SK-N-SH treated with all-trans-retinoic acid at 6 μM for 48 hours (cell line): ENCODE measurements around the gene SNCG.
"Not testable (repeated sequence)": the region's sequence is repeated elsewhere in the genome, so short reads cannot be mapped to it uniquely, and the experiment has no call there.

Experiments used
- ATAC-seq: fragments of 200-7000 bp; cut with Tn5 transposase; 3 replicates; pipeline ENCODE4 v1.9.1; 2020; ENCODE audit warnings: mild to moderate bottlenecking, moderate library complexity
- ARNTL ChIP-seq: fragments of 450-650 bp; formaldehyde crosslinking; IDR thresholded peaks from 2 replicates; pipeline ENCODE4 v1.5.0; 2020; ENCODE audit warnings: low read depth, mild to moderate bottlenecking, moderate library complexity, borderline replicate concordance
- CREB5 ChIP-seq: fragments of 250-450 bp; sonication (Bioruptor Pico); IDR thresholded peaks from 2 replicates; pipeline ENCODE4 v1.5.1; 2020; ENCODE audit warnings: low read depth, mild to moderate bottlenecking, moderate library complexity
- CSDC2 ChIP-seq: fragments of 250-450 bp; sonication (Bioruptor Pico); IDR thresholded peaks from 2 replicates; pipeline ENCODE4 v1.5.0; 2020; ENCODE audit warnings: mild to moderate bottlenecking, moderate library complexity
- GLIS3 ChIP-seq: fragments of 250-450 bp; sonication (Bioruptor Pico); IDR thresholded peaks from 2 replicates; pipeline ENCODE4 v1.5.0; 2020; ENCODE audit warnings: mild to moderate bottlenecking, moderate library complexity
- PPARA ChIP-seq: fragments of 250-450 bp; sonication (Bioruptor Pico); IDR thresholded peaks from 2 replicates; pipeline ENCODE4 v1.5.0; 2020; ENCODE audit warnings: mild to moderate bottlenecking, borderline replicate concordance
- TOX ChIP-seq: fragments of 250-450 bp; sonication (Bioruptor Pico); IDR thresholded peaks from 2 replicates; pipeline ENCODE4 v1.8.0; 2021; ENCODE audit warnings: mild to moderate bottlenecking, moderate library complexity, borderline replicate concordance
- ZC3H10 ChIP-seq: fragments of 250-450 bp; sonication (Bioruptor Pico); IDR thresholded peaks from 2 replicates; pipeline ENCODE4 v1.5.1; 2021; ENCODE audit warnings: mild to moderate bottlenecking, moderate library complexity

SNCG gene

DNA sequence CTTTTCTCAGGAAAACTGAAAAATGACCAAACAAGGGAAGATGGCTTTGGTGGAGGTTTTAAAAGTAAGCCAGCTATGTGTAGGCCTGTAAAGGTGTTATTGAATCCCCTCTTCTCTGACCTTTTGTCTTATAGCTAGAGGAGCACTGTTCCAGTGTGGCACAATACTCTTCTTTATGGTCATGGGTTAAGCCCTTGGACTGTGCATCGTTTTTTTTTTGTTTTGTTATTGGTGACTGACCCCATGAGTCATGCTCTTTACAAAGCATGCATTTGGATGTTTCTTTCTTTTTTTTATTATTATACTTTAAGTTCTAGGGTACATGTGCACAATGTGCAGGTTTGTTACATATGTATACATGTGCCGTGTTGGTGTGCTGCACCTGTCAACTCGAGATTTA lies 42.1 kb downstream of the SNCG start:
- no peak for ATAC-seq
- TF ChIP-seq CSDC2 (CRISPR knock-in tag): no peak
- TF ChIP-seq GLIS3: no peak
- TF ChIP-seq ARNTL (CRISPR knock-in tag): no peak
- no peak for TF ChIP-seq TOX (CRISPR knock-in tag)
- no peak for TF ChIP-seq ZC3H10 (CRISPR knock-in tag)
- TF ChIP-seq CREB5 (CRISPR knock-in tag): no peak
- no peak for TF ChIP-seq PPARA (CRISPR knock-in tag)

DNA sequence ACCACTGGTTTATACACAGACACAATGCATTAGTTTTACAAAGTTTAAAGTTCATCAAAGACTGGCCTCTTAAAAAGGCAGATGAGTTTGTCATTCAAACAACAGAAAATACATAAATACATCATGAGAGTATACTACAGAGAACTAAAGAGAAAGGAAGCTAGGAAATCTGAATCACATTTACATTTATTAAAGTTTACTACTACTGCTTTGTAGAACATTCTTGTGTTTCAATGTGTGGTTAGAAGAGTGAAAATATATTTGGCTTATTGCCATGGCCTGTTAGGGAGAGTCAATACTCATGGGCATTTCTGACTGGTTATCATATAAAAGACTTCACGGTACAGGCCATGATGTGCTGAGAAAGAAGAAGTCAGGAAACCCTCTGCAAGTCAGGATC lies 48.7 kb downstream of the SNCG start:
- not testable (repeated sequence) for ATAC-seq

DNA sequence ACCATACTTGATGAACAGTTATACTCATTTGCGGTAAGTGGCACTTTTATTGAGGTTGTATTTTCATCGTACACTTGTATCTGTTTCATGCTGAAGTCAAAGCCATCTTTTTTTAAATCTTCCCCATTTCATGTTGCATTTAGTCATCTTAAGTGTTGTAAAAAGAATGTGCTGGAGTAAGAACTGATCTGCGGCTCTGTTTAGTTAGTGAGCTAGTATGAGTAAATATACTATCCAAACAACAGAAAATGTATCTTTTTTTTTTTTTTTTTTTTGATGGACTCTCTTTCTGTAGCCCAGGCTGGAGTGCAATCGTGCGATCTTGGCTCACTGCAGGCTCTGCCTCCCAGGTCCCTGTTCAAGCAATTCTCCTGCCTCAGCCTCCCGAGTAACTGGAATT lies 49.3 kb downstream of the SNCG start:
- not testable (repeated sequence) for ATAC-seq

DNA sequence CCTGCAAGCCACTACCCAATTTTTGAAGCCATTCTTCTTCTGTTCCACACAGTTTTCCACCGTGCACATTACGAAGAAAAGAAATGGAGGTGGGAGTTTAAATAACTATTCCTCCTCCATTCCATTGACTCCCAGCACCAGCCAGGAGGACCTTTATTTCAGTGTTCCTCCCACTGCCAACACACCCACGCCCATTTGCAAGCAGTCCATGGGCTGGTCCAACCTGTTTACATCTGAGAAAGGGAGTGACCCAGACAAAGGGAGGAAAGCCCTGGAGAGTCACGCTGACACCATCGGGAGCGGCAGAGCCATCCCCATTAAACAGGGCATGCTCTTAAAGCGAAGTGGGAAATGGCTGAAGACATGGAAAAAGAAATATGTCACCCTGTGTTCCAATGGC lies 49.9 kb downstream of the SNCG start:
- ATAC-seq: not testable (repeated sequence)

DNA sequence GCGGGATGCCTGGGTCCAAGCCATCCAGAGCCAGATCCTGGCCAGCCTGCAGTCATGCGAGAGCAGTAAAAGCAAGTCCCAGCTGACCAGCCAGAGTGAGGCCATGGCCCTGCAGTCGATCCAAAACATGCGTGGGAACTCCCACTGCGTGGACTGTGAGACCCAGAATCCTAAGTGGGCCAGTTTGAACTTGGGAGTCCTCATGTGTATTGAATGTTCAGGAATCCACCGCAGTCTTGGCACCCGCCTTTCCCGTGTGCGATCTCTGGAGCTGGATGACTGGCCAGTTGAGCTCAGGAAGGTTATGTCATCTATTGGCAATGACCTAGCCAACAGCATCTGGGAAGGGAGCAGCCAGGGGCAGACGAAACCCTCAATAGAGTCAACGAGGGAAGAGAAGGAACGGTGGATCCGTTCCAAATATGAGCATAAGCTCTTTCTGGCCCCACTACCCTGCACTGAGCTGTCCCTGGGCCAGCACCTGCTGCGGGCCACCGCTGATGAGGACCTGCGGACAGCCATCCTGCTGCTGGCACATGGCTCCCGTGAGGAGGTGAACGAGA lies 50.8 kb downstream of the SNCG start:
- ATAC-seq: not testable (repeated sequence)
